K562 (cell line): ENCODE measurements around the gene JPH4. TPM values are rescaled to one million over a fixed set of nuclear protein-coding genes. Genes with fewer than 3 reads are reported as not detected.

ENCODE experiments used
- ATAC-seq: fragments of 200-7000 bp; cut with Tn5 transposase; 3 replicates; pipeline ENCODE4 v1.9.1; 2020; ENCODE audit warnings: moderate library complexity
- BruUV-seq: library from RNA; stranded (reverse); fragments of 400-500 nt; replicated peaks from 2 replicates; lab custom pipeline; 2021; lab: Mats Ljungman, UMichigan
- CTCF ChIA-PET: fragments of 300-600 bp; formaldehyde crosslinking; extraction: SDS; loops from one replicate; lab custom pipeline; 2021; ENCODE audit warnings: low intra/inter-chr PET ratio; lab: Yijun Ruan, JAX
- POLR2A ChIA-PET: fragments of 300-600, 350-650 bp; sonication (Branson Sonifier 250); formaldehyde crosslinking; extraction: SDS; loops from one replicate; lab custom pipeline; 2021; ENCODE audit warnings: antibody characterized with exemption, inconsistent platforms; lab: Yijun Ruan, JAX
- DNase-seq, 4 experiments: peaks; one replicate each; pipeline versions ENCODE4 v3.0.0 to v3.0.0-alpha.2; 2011 to 2018; ENCODE audit warnings: low spot score in 3 of 4, mixed read lengths in 3 of 4; ENCODE audit errors: extremely low read depth in 1 of 4
- FAIRE-seq: peaks from 2 replicates; lab custom pipeline; 2011; peaks lifted over from hg19 to GRCh38; lab: Jason Lieb, UNC
- H2AFZ ChIP-seq: 2 replicates; pipeline ENCODE4 v1.6.0; 2011; ENCODE audit warnings: low read depth, low read length, control low read depth, inconsistent platforms
- H3K27ac ChIP-seq: fragments of 200-600 bp; 3 replicates; pipeline ENCODE4 v1.8.0; 2011; ENCODE audit warnings: low read depth, mild to moderate bottlenecking, control low read depth, inconsistent platforms, low read length, moderate library complexity, mixed read lengths; ENCODE audit errors: extremely low read depth
- H3K27me3 ChIP-seq, 2 experiments: fragments of 300-600 bp in 1 of 2; 2 replicates in 1 of 2; 3 replicates in 1 of 2; pipeline versions ENCODE4 v1.6.0 to v1.8.0; 2011; ENCODE audit warnings: inconsistent platforms in 2 of 2, low read length in 2 of 2, mild to moderate bottlenecking in 1 of 2, mixed read lengths in 1 of 2, moderate library complexity in 1 of 2; ENCODE audit not compliant: control insufficient read depth in 2 of 2, insufficient read depth in 2 of 2
- H3K36me3 ChIP-seq: fragments of 300-600 bp; 3 replicates; pipeline ENCODE4 v1.8.0; 2011; ENCODE audit warnings: mild to moderate bottlenecking, low read length, inconsistent platforms; ENCODE audit not compliant: control insufficient read depth, insufficient read depth
- H3K4me1 ChIP-seq, 2 experiments: fragments of 200-600 bp in 1 of 2; replicated peaks in 1 of 2; 2 replicates in 1 of 2; 3 replicates in 1 of 2; pipeline versions ENCODE4 v1.5.1 to v1.8.0; 2011; ENCODE audit warnings: inconsistent platforms in 2 of 2, low read length in 2 of 2, mild to moderate bottlenecking in 1 of 2, mixed read lengths in 1 of 2, moderate library complexity in 1 of 2; ENCODE audit not compliant: control insufficient read depth in 2 of 2, insufficient read depth in 2 of 2
- H3K4me2 ChIP-seq: 2 replicates; pipeline ENCODE4 v1.6.1; 2011; ENCODE audit warnings: low read length, control low read depth, inconsistent platforms, mixed read lengths; ENCODE audit not compliant: insufficient read depth
- H3K4me3 ChIP-seq: fragments of 200-600 bp; sonication (generic), shearing (Covaris generic); 2 replicates; pipeline ENCODE4 v1.5.1; 2016; ENCODE audit warnings: control low read depth, inconsistent platforms
- H3K79me2 ChIP-seq: fragments of 200-600 bp; 3 replicates; pipeline ENCODE4 v1.8.0; 2011; ENCODE audit warnings: low read length, inconsistent platforms; ENCODE audit not compliant: control insufficient read depth, insufficient read depth
- H3K9ac ChIP-seq, 2 experiments: 2 replicates each; pipeline versions ENCODE4 v1.6.0 to v1.6.1; 2011; ENCODE audit warnings: low read depth in 2 of 2, low read length in 2 of 2, control low read depth in 1 of 2, inconsistent platforms in 1 of 2, mild to moderate bottlenecking in 1 of 2, mixed read lengths in 1 of 2; ENCODE audit not compliant: insufficient read depth in 1 of 2
- H3K9me1 ChIP-seq: one replicate; pipeline ENCODE4 v1.6.0; 2011; ENCODE audit warnings: inconsistent platforms, mild to moderate bottlenecking, low read length, moderate library complexity; ENCODE audit not compliant: control insufficient read depth, insufficient read depth
- H3K9me3 ChIP-seq: replicated peaks from 2 replicates; pipeline ENCODE4 v1.5.1; 2011; ENCODE audit warnings: low read depth, low read length, inconsistent platforms; ENCODE audit not compliant: control insufficient read depth, insufficient read depth
- H4K20me1 ChIP-seq: replicated peaks from 2 replicates; pipeline ENCODE4 v1.6.1; 2011; ENCODE audit warnings: low read length, inconsistent platforms, mixed read lengths; ENCODE audit not compliant: control insufficient read depth, insufficient read depth
- CREM ChIP-seq: IDR thresholded peaks from 2 replicates; pipeline ENCODE4 v1.6.1; 2014; ENCODE audit warnings: antibody characterized with exemption, low read depth
- E2F3 ChIP-seq: fragments of 250-450 bp; sonication (Bioruptor Pico); IDR thresholded peaks from 2 replicates; pipeline ENCODE4 v1.4.0; 2020; ENCODE audit warnings: mild to moderate bottlenecking
- FOXP1 ChIP-seq: sonication (generic); formaldehyde crosslinking; IDR thresholded peaks from 2 replicates; pipeline ENCODE4 v1.8.0; 2022; ENCODE audit warnings: mild to moderate bottlenecking, missing genetic modification reagents
- HMG20B ChIP-seq: fragments of 250-450 bp; sonication (Bioruptor Pico); IDR thresholded peaks from 2 replicates; pipeline ENCODE4 v1.5.0; 2021; ENCODE audit warnings: mild to moderate bottlenecking
- SRF ChIP-seq, 2 experiments: fragments of 250-450, 450-650 bp in 1 of 2; sonication (Bioruptor Pico) in 1 of 2; sonication (generic) in 1 of 2; formaldehyde crosslinking; IDR thresholded peaks; 2 replicates each; pipeline versions ENCODE4 v1.5.0 to v1.5.1; 2020 to 2022; ENCODE audit warnings: mild to moderate bottlenecking in 1 of 2, missing genetic modification reagents in 1 of 2
- STAT5A ChIP-seq: IDR thresholded peaks from 2 replicates; pipeline ENCODE4 v1.6.1; 2012; ENCODE audit warnings: low read length, inconsistent platforms, borderline replicate concordance
- ZBED1 ChIP-seq: IDR thresholded peaks from 2 replicates; pipeline ENCODE4 v1.6.1; 2014
- ZNF347 ChIP-seq: fragments of 450-650 bp; formaldehyde crosslinking; IDR thresholded peaks from 2 replicates; pipeline ENCODE4 v1.4.0; 2020; ENCODE audit warnings: low read depth, mild to moderate bottlenecking, moderate library complexity
- ZZZ3 ChIP-seq: fragments of 450-650 bp; IDR thresholded peaks from 2 replicates; pipeline ENCODE4 v1.6.1; 2016; ENCODE audit warnings: antibody characterized with exemption, mild to moderate bottlenecking, moderate library complexity
- in situ Hi-C: fragments of 300-500 bp; cut with MboI; formaldehyde crosslinking; loops from 4 replicates; pipeline ENCODE4 v1.15.0; 2018; ENCODE audit warnings: inconsistent platforms, mixed read lengths
- intact Hi-C: fragments of 100-400 bp; cut with micrococcal nuclease; formaldehyde crosslinking; loops from 2 replicates; pipeline ENCODE4 v1.14.2; 2022
- polyA plus RNA-seq, 8 experiments: library from polyadenylated mRNA; depleted of rRNA in 4 of 8; stranded (reverse) in 5 of 8; unstranded in 3 of 8; fragments of >200 nt; fragmentation: Nextera tagmentation in 2 of 8; fragmentation: Illumina TruSeq in 1 of 8; extraction: Ambion mirVana in 2 of 8; extraction: Trizol in 1 of 8; gene quantifications; 2 replicates each; pipeline versions ENCODE4 v1.2.1 to v1.2.3, GENCODE V29; 2011 to 2014; ENCODE audit warnings: inconsistent platforms in 1 of 8, missing spikeins in 1 of 8
- total RNA-seq, 7 experiments: library from RNA; depleted of rRNA in 6 of 7; stranded (reverse); fragments of >200 nt in 6 of 7; fragmentation: Illumina TruSeq in 2 of 7; extraction: Trizol in 2 of 7; gene quantifications; 2 replicates each; pipeline versions ENCODE4 v1.2.1 to v1.2.3, GENCODE V29; 2011 to 2021; ENCODE audit warnings: low replicate concordance in 1 of 7
- TF ChIP-seq, protein P1 (sequence below): fragments of 150-350 bp; IDR thresholded peaks from 2 replicates; pipeline ENCODE4 v1.6.1; 2014; ENCODE audit warnings: low read depth, mild to moderate bottlenecking, low read length, borderline replicate concordance
- TF ChIP-seq, protein P2 (sequence below): sonication (generic); formaldehyde crosslinking; IDR thresholded peaks from 2 replicates; pipeline ENCODE4 v1.8.0; 2022; ENCODE audit warnings: mild to moderate bottlenecking, missing genetic modification reagents, borderline replicate concordance
- TF ChIP-seq, protein P3 (sequence below): sonication (generic); formaldehyde crosslinking; IDR thresholded peaks from 2 replicates; pipeline ENCODE4 v1.8.0; 2022; ENCODE audit warnings: missing genetic modification reagents, mild to moderate bottlenecking, moderate library complexity, borderline replicate concordance
- TF ChIP-seq, protein P4 (sequence below): sonication (generic); formaldehyde crosslinking; IDR thresholded peaks from 2 replicates; pipeline ENCODE4 v1.8.1; 2023; ENCODE audit warnings: mild to moderate bottlenecking, missing genetic modification reagents

Gene JPH4
- total and polyA plus RNA-seq, 9 of the 15 experiments (the other 6 are each of a cell fraction or from before 2014, with no cell fraction given) = 0.04 to 0.13 (median 0.06) TPM; not detected in 5

DNA sequence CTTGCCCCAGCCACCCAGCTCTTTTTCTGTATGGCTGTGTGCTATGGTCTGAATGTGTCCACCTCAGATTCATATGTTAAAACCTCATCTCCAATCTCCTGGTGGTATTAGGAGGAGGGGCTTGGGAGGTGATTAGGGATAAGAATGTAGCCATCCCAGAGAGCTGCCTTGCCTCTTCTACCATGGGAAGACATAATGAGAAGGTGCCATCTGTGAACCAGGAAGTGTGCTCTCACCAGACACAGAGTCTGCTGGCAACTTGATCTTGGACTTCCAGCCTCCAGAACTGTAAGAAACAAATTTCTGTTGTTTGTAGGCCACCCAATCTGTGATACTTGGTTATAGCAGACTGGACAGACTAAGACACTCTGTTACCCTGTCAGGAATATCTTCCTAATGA, 22.8 kb upstream of the JPH4 start:
- Histone ChIP-seq H3K4me3 (no peak overlapping the region), H3K9ac (no peak overlapping the region), H2AFZ (no peak overlapping the region), H3K4me1 (no peaks in the 10 kb centered on the region; a peak in 1 of 5 replicates), H3K79me2 (no peaks in the 10 kb centered on the region), H3K36me3 (no peaks in the 10 kb centered on the region), H3K27ac (no peak overlapping the region), H3K4me2 (no peak overlapping the region), H3K9me1 (no peaks in the 10 kb centered on the region), H3K9me3 (no peaks in the 10 kb centered on the region), H3K27me3 (peaks cover 0 to 4% of the 10 kb centered on the region in 2 experiments; a peak in 1 of 5 replicates)
- in situ Hi-C loops (no loop called here), intact Hi-C loops (no loop called here)
- no peak for DNase-seq
- POLR2A ChIA-PET = interaction anchor here (0.6 kb wide), 1 partner anchor 472 kb away, joined by 4 read pairs; no protein-coding TSS in a partner anchor
- BruUV-seq = no TSS peak
- ATAC-seq = no peak
- TF ChIP-seq, protein P1, sequence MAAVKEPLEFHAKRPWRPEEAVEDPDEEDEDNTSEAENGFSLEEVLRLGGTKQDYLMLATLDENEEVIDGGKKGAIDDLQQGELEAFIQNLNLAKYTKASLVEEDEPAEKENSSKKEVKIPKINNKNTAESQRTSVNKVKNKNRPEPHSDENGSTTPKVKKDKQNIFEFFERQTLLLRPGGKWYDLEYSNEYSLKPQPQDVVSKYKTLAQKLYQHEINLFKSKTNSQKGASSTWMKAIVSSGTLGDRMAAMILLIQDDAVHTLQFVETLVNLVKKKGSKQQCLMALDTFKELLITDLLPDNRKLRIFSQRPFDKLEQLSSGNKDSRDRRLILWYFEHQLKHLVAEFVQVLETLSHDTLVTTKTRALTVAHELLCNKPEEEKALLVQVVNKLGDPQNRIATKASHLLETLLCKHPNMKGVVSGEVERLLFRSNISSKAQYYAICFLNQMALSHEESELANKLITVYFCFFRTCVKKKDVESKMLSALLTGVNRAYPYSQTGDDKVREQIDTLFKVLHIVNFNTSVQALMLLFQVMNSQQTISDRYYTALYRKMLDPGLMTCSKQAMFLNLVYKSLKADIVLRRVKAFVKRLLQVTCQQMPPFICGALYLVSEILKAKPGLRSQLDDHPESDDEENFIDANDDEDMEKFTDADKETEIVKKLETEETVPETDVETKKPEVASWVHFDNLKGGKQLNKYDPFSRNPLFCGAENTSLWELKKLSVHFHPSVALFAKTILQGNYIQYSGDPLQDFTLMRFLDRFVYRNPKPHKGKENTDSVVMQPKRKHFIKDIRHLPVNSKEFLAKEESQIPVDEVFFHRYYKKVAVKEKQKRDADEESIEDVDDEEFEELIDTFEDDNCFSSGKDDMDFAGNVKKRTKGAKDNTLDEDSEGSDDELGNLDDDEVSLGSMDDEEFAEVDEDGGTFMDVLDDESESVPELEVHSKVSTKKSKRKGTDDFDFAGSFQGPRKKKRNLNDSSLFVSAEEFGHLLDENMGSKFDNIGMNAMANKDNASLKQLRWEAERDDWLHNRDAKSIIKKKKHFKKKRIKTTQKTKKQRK = no peak
- TF ChIP-seq SRF (CRISPR knock-in tag; IDR thresholded peaks at IDR 0.05) = no peak
- no peak for TF ChIP-seq E2F3
- TF ChIP-seq FOXP1 (CRISPR knock-in tag) = no peak
- TF ChIP-seq, protein P2, sequence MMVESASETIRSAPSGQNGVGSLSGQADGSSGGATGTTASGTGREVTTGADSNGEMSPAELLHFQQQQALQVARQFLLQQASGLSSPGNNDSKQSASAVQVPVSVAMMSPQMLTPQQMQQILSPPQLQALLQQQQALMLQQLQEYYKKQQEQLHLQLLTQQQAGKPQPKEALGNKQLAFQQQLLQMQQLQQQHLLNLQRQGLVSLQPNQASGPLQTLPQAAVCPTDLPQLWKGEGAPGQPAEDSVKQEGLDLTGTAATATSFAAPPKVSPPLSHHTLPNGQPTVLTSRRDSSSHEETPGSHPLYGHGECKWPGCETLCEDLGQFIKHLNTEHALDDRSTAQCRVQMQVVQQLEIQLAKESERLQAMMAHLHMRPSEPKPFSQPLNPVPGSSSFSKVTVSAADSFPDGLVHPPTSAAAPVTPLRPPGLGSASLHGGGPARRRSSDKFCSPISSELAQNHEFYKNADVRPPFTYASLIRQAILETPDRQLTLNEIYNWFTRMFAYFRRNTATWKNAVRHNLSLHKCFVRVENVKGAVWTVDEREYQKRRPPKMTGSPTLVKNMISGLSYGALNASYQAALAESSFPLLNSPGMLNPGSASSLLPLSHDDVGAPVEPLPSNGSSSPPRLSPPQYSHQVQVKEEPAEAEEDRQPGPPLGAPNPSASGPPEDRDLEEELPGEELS = no peak
- TF ChIP-seq, protein P3, sequence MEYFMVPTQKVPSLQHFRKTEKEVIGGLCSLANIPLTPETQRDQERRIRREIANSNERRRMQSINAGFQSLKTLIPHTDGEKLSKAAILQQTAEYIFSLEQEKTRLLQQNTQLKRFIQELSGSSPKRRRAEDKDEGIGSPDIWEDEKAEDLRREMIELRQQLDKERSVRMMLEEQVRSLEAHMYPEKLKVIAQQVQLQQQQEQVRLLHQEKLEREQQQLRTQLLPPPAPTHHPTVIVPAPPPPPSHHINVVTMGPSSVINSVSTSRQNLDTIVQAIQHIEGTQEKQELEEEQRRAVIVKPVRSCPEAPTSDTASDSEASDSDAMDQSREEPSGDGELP (CRISPR knock-in tag) = no peak
- TF ChIP-seq, protein P4, sequence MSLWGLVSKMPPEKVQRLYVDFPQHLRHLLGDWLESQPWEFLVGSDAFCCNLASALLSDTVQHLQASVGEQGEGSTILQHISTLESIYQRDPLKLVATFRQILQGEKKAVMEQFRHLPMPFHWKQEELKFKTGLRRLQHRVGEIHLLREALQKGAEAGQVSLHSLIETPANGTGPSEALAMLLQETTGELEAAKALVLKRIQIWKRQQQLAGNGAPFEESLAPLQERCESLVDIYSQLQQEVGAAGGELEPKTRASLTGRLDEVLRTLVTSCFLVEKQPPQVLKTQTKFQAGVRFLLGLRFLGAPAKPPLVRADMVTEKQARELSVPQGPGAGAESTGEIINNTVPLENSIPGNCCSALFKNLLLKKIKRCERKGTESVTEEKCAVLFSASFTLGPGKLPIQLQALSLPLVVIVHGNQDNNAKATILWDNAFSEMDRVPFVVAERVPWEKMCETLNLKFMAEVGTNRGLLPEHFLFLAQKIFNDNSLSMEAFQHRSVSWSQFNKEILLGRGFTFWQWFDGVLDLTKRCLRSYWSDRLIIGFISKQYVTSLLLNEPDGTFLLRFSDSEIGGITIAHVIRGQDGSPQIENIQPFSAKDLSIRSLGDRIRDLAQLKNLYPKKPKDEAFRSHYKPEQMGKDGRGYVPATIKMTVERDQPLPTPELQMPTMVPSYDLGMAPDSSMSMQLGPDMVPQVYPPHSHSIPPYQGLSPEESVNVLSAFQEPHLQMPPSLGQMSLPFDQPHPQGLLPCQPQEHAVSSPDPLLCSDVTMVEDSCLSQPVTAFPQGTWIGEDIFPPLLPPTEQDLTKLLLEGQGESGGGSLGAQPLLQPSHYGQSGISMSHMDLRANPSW (CRISPR knock-in tag) = no peak
- no peak for TF ChIP-seq HMG20B (CRISPR knock-in tag)
- TF ChIP-seq ZZZ3 = no peak
- no peak for TF ChIP-seq CREM
- no peak for TF ChIP-seq ZNF347
- no peak for TF ChIP-seq ZBED1
- TF ChIP-seq STAT5A = no peak
- TF ChIP-seq, all 486 proteins: peak for 0
- CTCF ChIA-PET = no interaction called here
- FAIRE-seq = no peak
- no peaks in the 10 kb centered on the region for H4K20me1 ChIP-seq
